NCI-H446 (cell line): ENCODE measurements around the gene JMJD8.

Source experiments
- DNase-seq, 2 experiments: peaks; one replicate each; lab custom pipeline; 2025; lab: John Stamatoyannopoulos, UW

The JMJD8 gene

DNA sequence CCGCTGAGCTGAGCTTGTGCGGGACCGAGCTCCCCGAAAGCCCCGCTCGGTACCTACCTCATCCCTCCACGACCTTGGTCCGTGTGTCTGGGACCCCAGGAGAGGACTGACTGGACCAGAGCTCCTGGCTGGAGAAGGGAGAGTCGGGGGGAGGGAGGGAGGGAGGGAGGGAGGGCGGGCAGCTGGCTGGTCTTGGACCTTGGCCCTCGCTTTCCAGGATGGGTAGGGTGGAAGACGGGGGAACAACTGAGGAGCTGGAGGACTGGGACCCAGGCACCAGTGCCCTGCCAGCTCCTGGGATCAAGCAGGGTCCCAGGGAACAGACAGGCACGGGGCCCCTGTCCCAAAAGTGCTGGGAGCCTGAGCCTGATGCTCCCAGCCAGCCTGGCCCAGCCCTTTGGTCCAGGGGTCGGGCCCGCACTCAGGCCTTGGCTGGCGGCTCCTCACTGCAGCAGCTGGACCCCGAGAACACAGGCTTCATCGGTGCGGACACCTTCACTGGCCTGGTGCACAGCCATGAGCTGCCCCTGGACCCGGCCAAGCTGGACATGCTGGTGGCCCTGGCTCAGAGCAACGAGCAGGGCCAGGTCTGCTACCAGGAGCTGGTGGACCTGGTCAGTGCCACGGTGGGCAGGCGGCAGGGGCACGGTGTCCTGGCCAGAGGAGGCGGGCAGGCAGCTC is 8.1 kb downstream of the JMJD8 start:
- no peak for DNase-seq

GRCh38 chr16:674968-675883 is 8.9 kb downstream of the JMJD8 start, which contains the start of gene RHBDL1:
Gene RHBDL1 (plus strand): TSS chr16:675671. CDS start chr16:675791, 120 bp downstream.
- DNase-seq = no peak

DNA sequence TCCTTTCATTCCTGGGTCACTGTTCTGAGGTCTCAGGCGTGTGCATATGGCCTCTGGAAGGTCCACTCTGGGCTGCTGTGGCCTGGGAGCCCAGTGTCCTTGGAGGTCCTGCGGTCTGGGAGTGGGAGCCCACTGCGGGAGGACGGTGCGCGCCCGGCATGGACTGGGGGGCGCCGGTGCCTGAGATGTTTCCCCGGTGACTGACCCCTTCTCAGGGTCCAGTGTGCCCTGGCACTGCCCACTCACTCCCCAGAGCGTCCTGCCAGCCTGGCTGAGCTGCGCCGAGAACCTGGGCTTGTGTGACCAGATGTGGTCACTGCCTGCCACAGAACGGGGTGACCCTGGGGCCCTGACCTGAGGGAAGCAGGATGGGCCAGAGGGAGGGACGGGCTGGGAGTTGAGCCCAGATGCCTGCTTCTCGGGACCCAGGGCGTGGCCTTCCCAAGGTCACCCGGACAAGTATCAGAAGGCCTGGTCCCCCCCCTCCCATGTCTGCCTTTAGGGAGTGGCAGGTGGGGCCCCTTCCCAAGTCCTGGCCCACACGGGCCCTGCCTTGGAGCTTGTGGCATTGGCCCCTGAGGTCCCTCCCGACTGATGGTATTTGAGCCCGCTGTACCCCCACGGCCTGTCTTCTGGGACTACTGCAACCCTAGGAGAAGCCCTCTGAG is 9.8 kb downstream of the JMJD8 start:
- no peak for DNase-seq

DNA sequence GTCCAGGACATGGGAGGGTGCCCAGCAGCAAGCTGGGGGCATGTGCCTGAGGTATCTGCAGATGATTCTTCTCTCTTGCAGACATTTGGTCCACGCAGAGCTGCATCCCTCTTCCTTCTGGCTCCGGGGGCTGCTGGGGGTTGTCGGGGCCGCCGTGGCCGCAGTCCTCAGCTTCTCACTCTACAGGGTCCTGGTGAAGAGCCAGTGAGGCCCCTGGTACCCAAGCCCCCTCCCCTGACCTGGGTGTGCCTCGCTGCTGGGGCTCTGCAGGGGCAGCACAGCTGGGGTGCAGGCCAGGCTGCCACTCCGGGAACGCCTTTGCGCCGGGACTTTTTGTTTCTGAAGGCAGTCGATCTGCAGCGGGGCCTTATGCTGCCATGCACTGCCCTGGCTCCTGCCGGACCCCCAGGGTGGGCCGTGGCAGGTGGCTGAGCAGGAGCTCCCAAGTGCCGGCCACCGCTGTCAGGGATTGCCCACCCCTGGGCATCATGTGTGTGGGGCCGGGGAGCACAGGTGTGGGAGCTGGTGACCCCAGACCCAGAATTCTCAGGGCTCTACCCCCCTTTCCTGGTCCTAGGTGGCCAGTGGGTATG is 10.6 kb downstream of the JMJD8 start:
- no peak for DNase-seq

DNA sequence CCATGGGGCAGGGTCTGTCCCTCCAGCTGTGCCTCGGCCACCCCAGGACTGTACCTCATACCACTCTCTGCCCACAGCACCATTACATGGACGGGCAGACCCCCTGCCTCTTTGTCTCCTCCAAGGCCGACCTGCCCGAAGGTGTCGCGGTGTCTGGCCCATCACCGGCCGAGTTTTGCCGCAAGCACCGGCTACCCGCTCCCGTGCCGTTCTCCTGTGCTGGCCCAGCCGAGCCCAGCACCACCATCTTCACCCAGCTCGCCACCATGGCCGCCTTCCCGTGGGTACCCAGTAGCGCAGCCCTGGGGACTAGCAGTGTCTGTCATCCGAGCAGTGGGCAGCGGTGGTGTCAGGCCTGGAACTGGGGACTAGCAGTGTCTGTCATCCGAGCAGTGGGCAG is 11.3 kb downstream of the JMJD8 start:
- no peak for DNase-seq

- no peak for DNase-seq
Measured at GRCh38 chr16:672371-672770, 11.8 kb downstream of the JMJD8 start.

DNA sequence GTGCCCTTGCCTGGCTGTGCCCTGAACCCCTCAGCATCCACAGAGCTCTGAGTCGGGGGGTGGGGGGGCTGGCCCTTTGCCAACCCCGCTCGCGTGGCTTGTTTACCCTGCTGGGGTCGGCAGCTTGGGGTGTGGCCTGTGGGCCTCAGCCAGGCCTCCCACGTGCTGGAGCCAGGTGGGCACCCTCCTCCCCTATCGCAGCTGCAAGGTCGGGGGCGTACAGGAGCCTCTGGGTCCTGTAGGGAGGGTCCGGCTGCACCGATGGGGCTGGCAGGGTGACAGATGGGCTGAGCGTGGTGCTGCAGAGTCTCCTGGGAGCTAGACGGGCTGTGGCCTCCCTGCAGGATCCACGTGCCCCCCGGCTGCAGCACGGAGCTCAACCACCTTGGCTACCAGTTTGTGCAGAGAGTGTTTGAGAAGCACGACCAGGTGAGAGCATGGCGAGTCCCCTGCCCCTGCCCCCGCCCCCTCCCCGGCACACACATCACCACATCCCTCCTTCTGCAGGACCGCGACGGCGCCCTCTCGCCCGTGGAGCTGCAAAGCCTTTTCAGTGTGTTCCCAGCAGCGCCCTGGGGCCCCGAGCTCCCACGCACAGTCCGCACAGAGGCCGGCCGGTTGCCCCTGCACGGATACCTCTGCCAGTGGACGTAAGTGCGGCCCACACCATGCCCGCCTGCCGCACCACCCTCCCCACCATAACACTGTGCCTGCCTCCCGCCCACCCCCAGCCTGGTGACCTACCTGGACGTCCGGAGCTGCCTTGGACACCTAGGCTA is 12.6 kb downstream of the JMJD8 start:
- DNase-seq = no peak

DNA sequence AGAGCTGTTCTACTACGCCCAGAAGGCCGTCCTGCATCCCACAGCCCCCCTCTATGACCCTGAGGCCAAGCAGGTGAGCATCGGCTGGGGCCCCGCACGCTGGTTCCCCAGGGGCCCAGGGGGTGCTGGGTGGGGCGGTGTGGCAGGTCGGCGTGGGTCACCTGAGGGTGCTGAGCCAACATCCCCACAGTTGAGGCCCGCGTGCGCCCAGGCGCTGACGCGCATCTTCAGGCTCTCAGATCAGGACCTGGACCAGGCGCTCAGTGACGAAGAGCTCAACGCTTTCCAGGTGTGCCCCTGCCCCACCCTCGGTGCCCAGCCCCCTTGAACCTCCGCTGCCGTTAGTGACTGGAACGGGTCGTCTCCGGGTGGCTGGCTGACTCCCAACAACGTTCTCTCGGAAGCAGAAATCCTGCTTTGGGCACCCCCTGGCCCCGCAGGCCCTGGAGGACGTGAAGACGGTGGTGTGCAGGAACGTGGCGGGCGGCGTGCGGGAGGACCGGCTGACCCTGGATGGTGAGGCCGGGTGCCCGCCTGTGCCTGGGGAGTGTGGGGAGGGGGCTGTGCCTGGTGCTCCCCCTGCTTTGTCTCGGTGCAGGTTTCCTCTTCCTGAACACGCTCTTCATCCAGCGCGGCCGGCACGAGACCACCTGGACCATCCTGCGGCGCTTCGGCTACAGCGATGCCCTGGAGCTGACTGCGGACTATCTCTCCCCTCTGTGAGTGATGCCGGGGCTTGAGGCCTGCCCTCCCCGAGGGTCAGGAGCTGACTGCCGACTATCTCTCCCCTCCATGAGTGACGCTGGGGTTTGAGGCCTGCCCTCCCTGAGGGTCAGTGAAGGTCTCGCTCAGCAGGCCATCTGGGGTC is 13.4 kb downstream of the JMJD8 start:
- DNase-seq = no peak

GRCh38 chr16:669666-670065 is 14.5 kb downstream of the JMJD8 start:
- DNase-seq = no peak

- DNase-seq = no peak
Measured at GRCh38 chr16:668519-669171, 15.5 kb downstream of the JMJD8 start.

- peak; percentile 76 to 93 for DNase-seq
Measured at GRCh38 chr16:667780-668518, 16.2 kb downstream of the JMJD8 start, which contains the start of gene RHOT2. Gene RHOT2 (plus strand): TSS chr16:668132. CDS start chr16:668200, 68 bp downstream.

- no peak for DNase-seq
Measured at GRCh38 chr16:667113-667779, 16.9 kb downstream of the JMJD8 start.

DNA sequence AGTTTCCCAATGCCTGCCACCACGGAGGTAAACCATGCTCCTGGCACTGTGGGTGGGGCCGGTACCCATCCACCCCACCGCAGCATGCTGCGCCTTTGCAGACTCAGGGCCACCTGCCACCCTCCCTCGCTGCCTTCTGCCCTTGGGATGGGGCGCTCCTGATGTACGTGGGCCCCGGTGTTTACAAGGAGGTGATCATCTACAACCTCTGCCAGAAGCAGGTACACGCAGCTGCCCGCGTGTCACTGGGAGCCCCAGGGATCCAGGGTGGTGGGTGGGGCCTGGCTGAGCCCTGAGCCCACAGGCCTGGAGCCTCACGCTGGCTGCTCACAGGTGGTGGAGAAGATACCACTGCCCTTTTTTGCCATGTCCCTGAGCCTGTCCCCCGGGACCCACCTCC is 17.6 kb downstream of the JMJD8 start:
- no peak for DNase-seq

- no peak for DNase-seq
Measured at GRCh38 chr16:662597-662996, 21.5 kb downstream of the JMJD8 start.

DNA sequence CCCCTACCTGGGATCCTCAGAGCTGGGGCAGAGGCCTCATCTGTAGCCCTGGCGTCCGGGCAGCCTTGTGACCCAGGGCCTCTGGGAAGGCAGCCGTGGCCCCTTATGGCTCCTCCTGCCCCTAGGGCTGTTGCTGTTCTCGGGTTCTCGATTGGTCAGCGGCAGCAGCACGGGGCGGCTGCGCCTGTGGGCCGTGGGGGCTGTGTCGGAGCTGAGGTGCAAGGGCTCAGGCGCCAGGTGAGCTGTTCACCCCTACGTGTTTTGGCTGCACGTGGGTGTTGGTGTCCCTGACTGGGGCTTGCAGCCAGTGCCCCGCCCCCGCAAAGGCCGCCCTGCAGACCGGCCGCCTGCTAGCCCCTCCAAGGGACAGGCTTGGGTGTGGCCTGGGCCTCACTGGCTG is 22.0 kb downstream of the JMJD8 start:
- no peak for DNase-seq

DNA sequence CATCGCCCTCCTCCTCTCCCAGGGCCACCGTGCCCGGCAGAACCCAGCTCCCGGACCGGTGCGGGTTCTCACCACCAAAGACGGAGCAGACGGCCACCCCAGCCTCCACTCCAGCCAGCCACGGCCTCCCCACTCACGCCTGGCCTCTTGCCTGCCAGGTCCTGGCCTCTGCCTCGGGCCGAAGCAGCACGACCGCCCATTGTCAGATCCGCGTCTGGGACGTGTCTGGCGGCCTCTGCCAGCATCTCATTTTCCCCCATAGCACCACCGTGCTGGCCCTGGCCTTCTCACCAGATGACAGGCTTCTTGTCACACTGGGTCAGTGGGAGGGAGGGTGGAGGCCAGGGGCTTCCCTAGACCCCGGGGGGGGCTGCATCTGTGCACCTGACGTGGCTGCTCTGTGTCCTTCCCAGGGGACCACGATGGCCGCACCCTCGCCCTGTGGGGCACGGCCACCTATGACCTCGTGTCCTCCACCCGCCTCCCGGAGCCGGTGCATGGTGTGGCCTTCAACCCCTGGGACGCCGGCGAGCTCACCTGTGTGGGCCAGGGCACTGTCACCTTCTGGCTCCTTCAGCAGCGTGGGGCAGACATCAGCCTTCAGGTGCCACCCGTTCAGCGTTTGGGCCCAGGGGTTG is 22.8 kb downstream of the JMJD8 start:
- DNase-seq = no peak

DNA sequence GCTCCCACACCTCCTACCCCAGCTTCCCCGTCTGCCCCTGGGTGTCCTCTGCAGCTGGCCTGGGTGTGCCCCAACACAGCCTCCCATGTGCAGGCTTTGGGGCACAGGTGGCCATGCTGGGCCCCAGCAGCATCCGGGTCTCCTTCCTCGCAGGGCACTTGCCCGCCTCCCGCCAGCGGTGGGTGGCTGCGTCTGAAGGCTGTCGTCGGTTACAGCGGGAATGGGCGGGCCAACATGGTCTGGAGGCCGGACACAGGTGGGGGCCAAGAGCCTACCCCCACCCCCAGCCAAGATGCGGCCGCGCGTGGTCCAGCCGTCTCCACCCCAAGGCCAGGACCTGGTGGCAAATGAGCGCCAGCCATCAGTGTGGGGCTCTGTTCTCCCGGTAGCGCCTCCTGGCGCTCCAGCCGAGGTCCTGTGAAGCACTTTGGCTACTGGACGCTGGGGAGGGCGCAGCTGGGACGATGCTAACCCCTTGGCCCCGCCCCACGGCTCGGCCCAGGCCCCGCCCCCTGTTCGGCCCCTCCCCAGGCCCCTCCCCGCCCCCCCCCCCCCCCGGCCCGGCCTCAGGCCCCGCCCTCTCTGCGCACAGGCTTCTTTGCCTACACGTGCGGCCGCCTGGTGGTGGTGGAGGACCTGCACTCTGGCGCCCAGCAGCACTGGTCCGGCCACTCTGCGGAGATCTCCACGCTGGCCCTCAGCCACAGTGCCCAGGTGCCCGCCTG is 23.5 kb downstream of the JMJD8 start:
- no peak for DNase-seq

GRCh38 chr16:660132-660458 is 24.0 kb downstream of the JMJD8 start:
- DNase-seq = no peak
